ENCODE data around the gene SERPINI2. TPM values are rescaled to one million over a fixed set of nuclear protein-coding genes. Genes with fewer than 3 reads are reported as not detected.

Gene SERPINI2
- total and polyA plus RNA-seq, 2 of the 13 experiments (the other 11 are each of a cell fraction or from before 2014, with no cell fraction given) = not detected

- TF ChIP-seq ZBTB26 (CRISPR knock-in tag; IDR thresholded peaks at IDR 0.05; ENCODE audit: borderline replicate concordance) = no peak
- no peak for TF ChIP-seq ZNF407 (CRISPR knock-in tag; IDR thresholded peaks at IDR 0.05; ENCODE audit: not compliant biosample characterization)
- TF ChIP-seq ZFY (CRISPR knock-in tag; IDR thresholded peaks at IDR 0.05) = no peak
- no peak for TF ChIP-seq ZNF670 (CRISPR knock-in tag; IDR thresholded peaks at IDR 0.05; ENCODE audit: borderline replicate concordance)
- TF ChIP-seq ZHX1 (CRISPR knock-in tag; IDR thresholded peaks at IDR 0.05; ENCODE audit: low read depth) = no peak
- no peak for TF ChIP-seq ZNF749 (CRISPR knock-in tag; IDR thresholded peaks at IDR 0.05; ENCODE audit: borderline replicate concordance)
Measured at GRCh38 chr3:167409611-167410010, 64.2 kb downstream of the SERPINI2 start (continued).
